Measurements from ENCODE around the gene IL18. TPM values are rescaled to one million over a fixed set of nuclear protein-coding genes. Genes with fewer than 3 reads are reported as not detected.
"Not testable (repeated sequence)": the region's sequence is repeated elsewhere in the genome, so short reads cannot be mapped to it uniquely, and the experiment has no call there.

The IL18 gene
- total RNA-seq, 2 donors from 2014 or later: 11.1 to 17.0 TPM

- Histone ChIP-seq H3K27me3 (no peaks in the 10 kb centered on the region), H3K27ac (no peak overlapping the region), H3K4me1 (no peaks in the 10 kb centered on the region), H3K9me3 (no peaks in the 10 kb centered on the region), H3K4me3 (no peak overlapping the region), H3K36me3 (peaks cover 18% of the 10 kb centered on the region)
- no peak for TF ChIP-seq CTCF (IDR thresholded peaks at IDR 0.05)
- DNase-seq (ENCODE audit: low spot score): no peak
These were observed 42.2 kb upstream of the IL18 start for GRCh38 chr11:112206071-112206470.

GRCh38 chr11:112200252-112200651 lies 36.4 kb upstream of the IL18 start:
- Histone ChIP-seq H3K27me3 (no peaks in the 10 kb centered on the region), H3K9me3 (no peaks in the 10 kb centered on the region), H3K27ac (no peak overlapping the region), H3K36me3 (peaks cover 28% of the 10 kb centered on the region), H3K4me3 (no peak overlapping the region), H3K4me1 (no peaks in the 10 kb centered on the region)
- no peak for TF ChIP-seq CTCF (IDR thresholded peaks at IDR 0.05)
- DNase-seq (ENCODE audit: low spot score): no peak

GRCh38 chr11:112199101-112199500 lies 35.2 kb upstream of the IL18 start:
- DNase-seq (ENCODE audit: low spot score); H3K4me3 ChIP-seq; H3K27ac ChIP-seq; H3K9me3 ChIP-seq; H3K27me3 ChIP-seq; H3K4me1 ChIP-seq: not testable (repeated sequence)
- peaks cover 32% of the 10 kb centered on the region for H3K36me3 ChIP-seq

- no peak overlapping the region for H3K4me3 ChIP-seq
- no peaks in the 10 kb centered on the region for H3K4me1 ChIP-seq
- H3K27ac ChIP-seq: no peak overlapping the region
- DNase-seq (ENCODE audit: low spot score): no peak
- H3K9me3 ChIP-seq: no peaks in the 10 kb centered on the region
- no peaks in the 10 kb centered on the region for H3K27me3 ChIP-seq
- peaks cover 27% of the 10 kb centered on the region for H3K36me3 ChIP-seq
- no peak for TF ChIP-seq CTCF (IDR thresholded peaks at IDR 0.05)
These were observed 32.7 kb upstream of the IL18 start for GRCh38 chr11:112196519-112197087.

- Histone ChIP-seq H3K36me3 (peaks cover 23% of the 10 kb centered on the region), H3K27ac (no peak overlapping the region)
- no peak for TF ChIP-seq CTCF (IDR thresholded peaks at IDR 0.05)
These were observed 32.1 kb upstream of the IL18 start for GRCh38 chr11:112195951-112196351.

GRCh38 chr11:112195113-112195512 lies 31.2 kb upstream of the IL18 start:
- not testable (repeated sequence) for H3K27me3 ChIP-seq; H3K4me1 ChIP-seq; DNase-seq (ENCODE audit: low spot score); H3K9me3 ChIP-seq; H3K4me3 ChIP-seq; H3K27ac ChIP-seq
- H3K36me3 ChIP-seq: peaks cover 21% of the 10 kb centered on the region

More at GRCh38 chr11:112195951-112196351, 32.1 kb upstream of the IL18 start:
- Histone ChIP-seq H3K9me3 (no peaks in the 10 kb centered on the region), H3K4me1 (no peaks in the 10 kb centered on the region), H3K27me3 (no peaks in the 10 kb centered on the region), H3K4me3 (no peak overlapping the region)
- DNase-seq (ENCODE audit: low spot score): no peak

GRCh38 chr11:112186304-112186703 lies 22.4 kb upstream of the IL18 start:
- TF ChIP-seq CTCF (IDR thresholded peaks at IDR 0.05): no peak
- DNase-seq (ENCODE audit: low spot score): no peak
- peaks cover 0 to 4% of the 10 kb centered on the region in 2 donors for H3K4me1 ChIP-seq
- no peaks in the 10 kb centered on the region for H3K36me3 ChIP-seq
- H3K27ac ChIP-seq: peak overlapping the region; percentile 50 to 86
- no peaks in the 10 kb centered on the region for H3K27me3 ChIP-seq
- no peaks in the 10 kb centered on the region for H3K9me3 ChIP-seq
- no peak overlapping the region for H3K4me3 ChIP-seq

Data from right atrium auricular region (tissue), 2 donors.